GM12872 (cell line): Measurements from ENCODE around the gene CPED1.

Experiments
- TF ChIP-seq, protein P1 (sequence below): IDR thresholded peaks from 3 replicates; pipeline ENCODE4 v1.5.1; 2011; ENCODE audit warnings: low read depth, mild to moderate bottlenecking, low read length, moderate library complexity; ENCODE audit not compliant: insufficient read depth

The CPED1 gene

GRCh38 chr7:121202125-121202524 is 213.6 kb downstream of the CPED1 start:
- TF ChIP-seq, protein P1, sequence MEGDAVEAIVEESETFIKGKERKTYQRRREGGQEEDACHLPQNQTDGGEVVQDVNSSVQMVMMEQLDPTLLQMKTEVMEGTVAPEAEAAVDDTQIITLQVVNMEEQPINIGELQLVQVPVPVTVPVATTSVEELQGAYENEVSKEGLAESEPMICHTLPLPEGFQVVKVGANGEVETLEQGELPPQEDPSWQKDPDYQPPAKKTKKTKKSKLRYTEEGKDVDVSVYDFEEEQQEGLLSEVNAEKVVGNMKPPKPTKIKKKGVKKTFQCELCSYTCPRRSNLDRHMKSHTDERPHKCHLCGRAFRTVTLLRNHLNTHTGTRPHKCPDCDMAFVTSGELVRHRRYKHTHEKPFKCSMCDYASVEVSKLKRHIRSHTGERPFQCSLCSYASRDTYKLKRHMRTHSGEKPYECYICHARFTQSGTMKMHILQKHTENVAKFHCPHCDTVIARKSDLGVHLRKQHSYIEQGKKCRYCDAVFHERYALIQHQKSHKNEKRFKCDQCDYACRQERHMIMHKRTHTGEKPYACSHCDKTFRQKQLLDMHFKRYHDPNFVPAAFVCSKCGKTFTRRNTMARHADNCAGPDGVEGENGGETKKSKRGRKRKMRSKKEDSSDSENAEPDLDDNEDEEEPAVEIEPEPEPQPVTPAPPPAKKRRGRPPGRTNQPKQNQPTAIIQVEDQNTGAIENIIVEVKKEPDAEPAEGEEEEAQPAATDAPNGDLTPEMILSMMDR: no peak

DNA sequence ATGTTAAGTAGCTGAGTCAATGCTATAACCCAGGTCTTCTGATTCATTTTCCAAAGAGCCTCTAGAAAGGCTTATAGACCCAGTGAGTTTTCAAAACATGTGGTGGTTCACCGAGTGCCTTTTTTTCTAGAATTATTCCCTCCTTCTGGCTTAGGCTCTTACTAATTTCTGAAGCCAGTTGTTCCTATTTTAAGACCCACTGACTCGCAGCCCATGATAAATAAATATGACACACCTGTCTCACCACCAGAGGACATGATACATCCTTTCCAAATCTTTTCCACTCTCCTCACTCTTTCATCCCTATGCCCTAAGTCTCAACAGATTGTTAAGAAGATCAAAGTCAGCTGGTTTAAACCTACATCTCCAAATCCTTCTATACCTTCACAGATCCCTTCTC is 214.3 kb downstream of the CPED1 start:
- TF ChIP-seq, protein P1: no peak

DNA sequence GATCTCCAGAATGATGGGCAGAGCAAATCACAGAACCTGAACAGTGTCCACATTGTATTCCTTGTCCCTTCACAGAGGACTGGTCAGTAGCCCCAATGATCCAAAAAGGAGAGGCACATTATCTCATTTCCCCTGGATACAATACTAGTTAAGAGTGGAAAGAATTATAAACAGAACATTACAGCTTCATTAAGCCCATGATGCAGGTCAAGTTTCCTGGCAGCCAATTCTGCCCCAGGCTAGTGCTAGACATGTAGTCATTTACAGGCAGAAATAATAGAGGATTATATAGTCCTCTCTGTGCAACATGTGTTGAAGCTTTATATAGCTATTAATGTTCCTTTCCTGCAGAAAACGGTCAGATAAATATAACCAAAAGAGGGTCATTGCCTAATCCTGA is 216.0 kb downstream of the CPED1 start:
- TF ChIP-seq, protein P1: no peak

GRCh38 chr7:121205777-121206176 is 217.3 kb downstream of the CPED1 start:
- TF ChIP-seq, protein P1: no peak

GRCh38 chr7:121211253-121211652 is 222.7 kb downstream of the CPED1 start:
- TF ChIP-seq, protein P1: no peak

GRCh38 chr7:121212036-121212435 is 223.5 kb downstream of the CPED1 start:
- TF ChIP-seq, protein P1: no peak

DNA sequence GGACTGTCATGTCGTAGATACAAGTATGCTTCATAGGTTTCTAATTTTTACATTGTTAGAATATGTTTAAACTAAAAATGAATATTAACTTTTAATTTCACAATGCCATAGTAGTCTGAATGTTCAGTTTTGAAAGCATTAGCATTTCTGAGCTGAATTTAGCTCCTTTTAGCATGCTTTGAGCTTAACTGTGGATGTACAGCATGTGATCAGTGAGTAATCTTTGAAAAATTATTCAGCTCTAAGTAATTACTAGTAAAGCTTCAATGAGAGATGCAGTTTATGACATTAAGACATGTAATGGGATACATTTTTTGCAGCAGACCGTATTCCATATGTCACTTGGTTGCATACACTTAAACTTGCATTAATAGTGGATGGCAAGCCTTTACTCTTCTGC is 226.1 kb downstream of the CPED1 start:
- TF ChIP-seq, protein P1: no peak

GRCh38 chr7:121219026-121219425 is 230.5 kb downstream of the CPED1 start:
- TF ChIP-seq, protein P1: no peak
